Left lung (tissue), 10 donors: ENCODE measurements around the gene CD4. TPM values are rescaled to one million over a fixed set of nuclear protein-coding genes. Genes with fewer than 3 reads are reported as not detected.
A peak's percentile ranks its signal among the peaks of the same experiment; 100 is the strongest.

Experiments
- ATAC-seq: fragments of 200-7000 bp; cut with Tn5 transposase; one replicate; pipeline ENCODE4 v1.9.1; 2020; ENCODE audit warnings: moderate library complexity
- DNase-seq, 4 donors: peaks; one replicate each; pipeline ENCODE4 v3.0.0-alpha.2; 2013 to 2020
- H3K27ac ChIP-seq, 2 donors: fragments of 200-600 bp; sonication (generic) in 1 of 2; one replicate each; pipeline versions ENCODE4 v1.5.0 to v1.8.0; 2020 to 2021
- H3K27me3 ChIP-seq, 2 donors: fragments of 200-600 bp; sonication (generic) in 1 of 2; one replicate each; pipeline versions ENCODE4 v1.5.0 to v1.8.0; 2020 to 2021
- H3K36me3 ChIP-seq, 2 donors: fragments of 200-600 bp; sonication (generic) in 1 of 2; one replicate each; pipeline versions ENCODE4 v1.5.0 to v1.8.0; 2020 to 2021
- H3K4me1 ChIP-seq, 2 donors: fragments of 200-600 bp; one replicate each; pipeline ENCODE4 v1.8.0; 2021
- H3K4me3 ChIP-seq, 2 donors: fragments of 200-600 bp; sonication (generic) in 1 of 2; one replicate each; pipeline versions ENCODE4 v1.5.0 to v1.8.0; 2020 to 2021; ENCODE audit warnings: mild to moderate bottlenecking in 1 of 2
- H3K9me3 ChIP-seq, 2 donors: fragments of 200-600 bp; sonication (generic) in 1 of 2; one replicate each; pipeline versions ENCODE4 v1.5.0 to v1.8.0; 2020 to 2021
- intact Hi-C, 2 donors: fragments of 100-400 bp; cut with DNase I; formaldehyde crosslinking; loops; one replicate each; pipeline versions ENCODE4 v1.11.2 to v1.14.2; 2022
- polyA plus RNA-seq, 6 donors: library from polyadenylated mRNA; unstranded; fragments of 120-200 nt; gene quantifications; one replicate each; pipeline ENCODE4 v1.2.1, GENCODE V29; 2013; ENCODE audit not compliant: insufficient read length in 6 of 6
- total RNA-seq, 2 donors: library from RNA; stranded (reverse); fragmentation: NEBNext Ultra II Directional; extraction: Animal tissue kit (Norgen Biotek cat#: 25700); gene quantifications; one replicate each; pipeline ENCODE4 v1.2.1, GENCODE V29; 2021
- TF ChIP-seq, protein P1 (sequence below), 2 donors: fragments of 200-600 bp; sonication (generic) in 1 of 2; IDR thresholded peaks; one replicate each; pipeline versions ENCODE4 v1.5.0 to v1.8.0; 2021; ENCODE audit warnings: antibody characterized with exemption in 2 of 2
- donor health status: DM: no; HTN: yes; CAD: no.
- donor health status: DM: no; HTN: no; CAD: no.

The CD4 gene
- total and polyA plus RNA-seq, 8 donors: 64.5 to 97.8 (median 92.9) TPM

DNA sequence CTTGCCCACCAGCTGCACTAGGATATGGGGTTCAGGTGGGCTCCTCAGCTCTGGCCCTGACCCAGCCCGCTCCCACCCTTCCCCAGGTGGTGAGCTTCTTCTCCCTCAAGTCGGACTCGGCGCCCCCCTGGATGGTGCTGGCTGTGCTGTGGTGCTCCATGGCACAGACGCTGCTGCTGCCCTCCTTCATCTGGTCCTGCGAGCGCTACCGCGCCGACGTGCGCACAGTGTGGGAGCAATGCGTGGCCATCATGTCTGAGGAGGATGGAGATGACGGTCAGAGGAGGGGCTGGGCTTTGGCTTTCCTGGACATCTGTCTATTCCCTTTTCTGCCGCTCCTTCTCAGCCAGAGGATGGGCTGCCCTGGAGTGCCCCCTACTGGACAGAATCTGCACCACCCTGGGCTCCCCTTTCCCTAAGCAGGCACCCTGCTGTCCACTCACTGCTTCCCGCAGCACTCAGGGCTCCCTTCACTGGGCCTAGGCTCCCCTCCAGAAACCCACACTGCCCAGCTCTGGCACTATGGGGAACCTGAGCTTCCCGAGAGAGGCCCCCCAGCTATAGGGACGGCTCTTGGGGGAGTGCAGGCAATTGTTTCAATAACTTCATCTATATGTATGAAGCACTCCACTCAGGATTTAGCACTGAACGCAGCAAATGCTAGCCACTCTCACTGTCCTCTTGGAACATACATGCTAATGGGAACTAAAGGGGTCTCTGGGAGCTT, 36.2 kb downstream of the CD4 start:
- ATAC-seq: peak; percentile 77
- Histone ChIP-seq H3K4me1 (peaks cover 9 to 50% of the 10 kb centered on the region in 2 donors), H3K9me3 (no peaks in the 10 kb centered on the region), H3K27ac (no peak overlapping the region), H3K36me3 (no peaks in the 10 kb centered on the region), H3K27me3 (peaks cover 0 to 92% of the 10 kb centered on the region in 2 donors), H3K4me3 (no peak overlapping the region)
- TF ChIP-seq, protein P1, sequence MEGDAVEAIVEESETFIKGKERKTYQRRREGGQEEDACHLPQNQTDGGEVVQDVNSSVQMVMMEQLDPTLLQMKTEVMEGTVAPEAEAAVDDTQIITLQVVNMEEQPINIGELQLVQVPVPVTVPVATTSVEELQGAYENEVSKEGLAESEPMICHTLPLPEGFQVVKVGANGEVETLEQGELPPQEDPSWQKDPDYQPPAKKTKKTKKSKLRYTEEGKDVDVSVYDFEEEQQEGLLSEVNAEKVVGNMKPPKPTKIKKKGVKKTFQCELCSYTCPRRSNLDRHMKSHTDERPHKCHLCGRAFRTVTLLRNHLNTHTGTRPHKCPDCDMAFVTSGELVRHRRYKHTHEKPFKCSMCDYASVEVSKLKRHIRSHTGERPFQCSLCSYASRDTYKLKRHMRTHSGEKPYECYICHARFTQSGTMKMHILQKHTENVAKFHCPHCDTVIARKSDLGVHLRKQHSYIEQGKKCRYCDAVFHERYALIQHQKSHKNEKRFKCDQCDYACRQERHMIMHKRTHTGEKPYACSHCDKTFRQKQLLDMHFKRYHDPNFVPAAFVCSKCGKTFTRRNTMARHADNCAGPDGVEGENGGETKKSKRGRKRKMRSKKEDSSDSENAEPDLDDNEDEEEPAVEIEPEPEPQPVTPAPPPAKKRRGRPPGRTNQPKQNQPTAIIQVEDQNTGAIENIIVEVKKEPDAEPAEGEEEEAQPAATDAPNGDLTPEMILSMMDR (IDR thresholded peaks at IDR 0.05): peak; percentile 79 to 99
- intact Hi-C loops: no loop called here
- peak; percentile 83 to 94 (median 87) for DNase-seq

DNA sequence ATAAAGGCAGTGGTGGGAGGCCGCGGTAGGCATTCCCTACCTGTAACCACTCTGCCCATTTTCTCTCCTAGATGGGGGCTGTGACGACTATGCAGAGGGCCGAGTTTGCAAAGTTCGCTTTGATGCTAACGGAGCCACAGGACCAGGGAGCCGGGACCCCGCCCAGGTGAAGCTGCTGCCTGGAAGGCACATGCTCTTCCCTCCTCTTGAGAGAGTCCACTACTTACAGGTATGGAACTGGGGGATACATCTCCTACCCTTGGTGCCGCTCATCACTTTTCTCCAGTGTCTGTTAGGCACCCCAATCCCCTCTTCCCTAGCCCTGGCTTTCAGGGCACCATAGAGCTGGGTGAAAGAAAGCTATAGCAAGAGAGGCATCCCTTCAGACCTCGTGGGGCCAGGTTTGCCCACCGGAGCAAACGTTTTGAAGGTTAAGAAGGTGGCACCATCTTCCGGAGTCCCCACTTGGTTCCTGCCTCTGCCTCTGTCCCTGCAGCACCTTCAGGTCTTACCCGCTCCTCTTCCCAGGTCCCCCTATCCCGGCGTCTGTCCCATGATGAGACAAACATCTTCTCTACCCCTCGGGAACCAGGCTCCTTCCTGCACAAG, 36.9 kb downstream of the CD4 start:
- intact Hi-C loops: no loop called here

GRCh38 chr12:6826734-6827436, 37.6 kb downstream of the CD4 start:
- Histone ChIP-seq H3K27ac (peak overlapping the region in 1 of 2 donors; percentile 56), H3K4me3 (no peak overlapping the region), H3K9me3 (no peaks in the 10 kb centered on the region), H3K4me1 (peaks cover 9 to 39% of the 10 kb centered on the region in 2 donors), H3K36me3 (no peaks in the 10 kb centered on the region), H3K27me3 (peaks cover 0 to 87% of the 10 kb centered on the region in 2 donors)
- TF ChIP-seq, protein P1 (IDR thresholded peaks at IDR 0.05): no peak
- intact Hi-C loops: no loop called here
- ATAC-seq (no peak), DNase-seq (no peak)

More for the DNA sequence above, 36.9 kb downstream of the CD4 start:
- ATAC-seq (no peak), DNase-seq (no peak)
- no peak overlapping the region for H3K4me3 ChIP-seq
- TF ChIP-seq, protein P1 (IDR thresholded peaks at IDR 0.05): no peak
- H3K9me3 ChIP-seq: no peaks in the 10 kb centered on the region
- no peaks in the 10 kb centered on the region for H3K36me3 ChIP-seq
- H3K27ac ChIP-seq: no peak overlapping the region
- peaks cover 9 to 46% of the 10 kb centered on the region in 2 donors for H3K4me1 ChIP-seq
- peaks cover 0 to 93% of the 10 kb centered on the region in 2 donors for H3K27me3 ChIP-seq

DNA sequence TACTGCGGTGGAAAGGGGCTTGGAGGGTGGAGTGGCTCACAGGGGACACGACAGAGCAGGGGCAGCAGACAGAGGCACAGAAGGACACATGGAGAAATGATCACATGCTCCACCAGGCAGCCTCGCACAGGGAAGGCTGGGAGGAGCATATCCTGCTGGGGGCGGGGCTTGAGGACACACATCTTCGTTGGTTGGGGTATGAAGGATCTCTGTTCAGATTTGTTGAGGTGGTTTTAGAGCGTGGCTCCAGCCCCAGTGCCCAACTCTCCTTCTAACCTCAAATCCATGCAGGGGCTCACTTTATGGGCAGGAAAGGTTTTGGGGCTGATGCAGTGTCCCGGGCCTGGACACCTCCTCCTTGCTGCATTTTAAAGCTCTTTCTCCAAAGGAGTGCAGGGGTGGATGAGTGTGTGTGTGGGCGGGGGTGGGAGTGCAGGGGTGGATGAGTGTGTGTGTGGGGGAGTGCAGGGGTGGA, 38.1 kb downstream of the CD4 start:
- TF ChIP-seq, protein P1 (IDR thresholded peaks at IDR 0.05): no peak
- Histone ChIP-seq H3K4me1 (peaks cover 9 to 34% of the 10 kb centered on the region in 2 donors), H3K36me3 (no peaks in the 10 kb centered on the region), H3K4me3 (no peak overlapping the region), H3K27ac (peak overlapping the region in 1 of 2 donors; percentile 56), H3K9me3 (no peaks in the 10 kb centered on the region), H3K27me3 (peaks cover 0 to 81% of the 10 kb centered on the region in 2 donors)
- ATAC-seq: peak; percentile 53
- DNase-seq: peak; percentile 56 to 88 (median 74)
- intact Hi-C loops: no loop called here
